Immature natural killer cell (primary cell): Measurements from ENCODE around the gene GNAT3. TPM values are rescaled to one million over a fixed set of nuclear protein-coding genes. Genes with fewer than 3 reads are reported as not detected.

Experiments
- DNase-seq, 3 donors: peaks; one replicate each; pipeline ENCODE4 v3.0.0; 2022; ENCODE audit warnings: mixed read lengths in 1 of 3
- H3K27ac Mint-ChIP-seq, 6 donors: one replicate each; pipeline ENCODE4 v1.8.0; 2020; ENCODE audit warnings: mixed read lengths in 6 of 6, mild to moderate bottlenecking in 5 of 6, inconsistent platforms in 4 of 6, moderate library complexity in 3 of 6
- H3K27me3 Mint-ChIP-seq, 3 donors: one replicate each; pipeline ENCODE4 v1.8.0; 2020 to 2021; ENCODE audit warnings: low read depth in 3 of 3, mild to moderate bottlenecking in 3 of 3, mixed read lengths in 3 of 3, moderate library complexity in 3 of 3, inconsistent platforms in 1 of 3
- H3K36me3 Mint-ChIP-seq, 3 donors: one replicate each; pipeline ENCODE4 v1.8.0; 2020; ENCODE audit warnings: mixed read lengths in 3 of 3, inconsistent platforms in 2 of 3, mild to moderate bottlenecking in 2 of 3
- H3K4me1 Mint-ChIP-seq, 2 donors: one replicate each; pipeline ENCODE4 v1.8.0; 2020; ENCODE audit warnings: inconsistent platforms in 2 of 2, mild to moderate bottlenecking in 2 of 2, mixed read lengths in 2 of 2, moderate library complexity in 1 of 2
- H3K4me3 Mint-ChIP-seq, 5 donors: one replicate each; pipeline ENCODE4 v1.8.0; 2020; ENCODE audit warnings: mild to moderate bottlenecking in 5 of 5, mixed read lengths in 5 of 5, inconsistent platforms in 3 of 5, moderate library complexity in 3 of 5
- H3K9me3 Mint-ChIP-seq, 6 donors: one replicate each; pipeline ENCODE4 v1.8.0; 2020; ENCODE audit warnings: mild to moderate bottlenecking in 6 of 6, mixed read lengths in 6 of 6, inconsistent platforms in 4 of 6, moderate library complexity in 3 of 6
- polyA plus RNA-seq, 3 donors: library from polyadenylated mRNA; unstranded; fragments of 300-500 nt; fragmentation: Illumina TruSeq; gene quantifications; one replicate each; pipeline ENCODE4 v1.2.3, GENCODE V29; 2021

GNAT3 gene
- polyA plus RNA-seq, 3 donors from 2014 or later = not detected

- H3K4me3 Mint-ChIP-seq = no peak overlapping the region
- no peak overlapping the region for H3K27ac Mint-ChIP-seq
- no peaks in the 10 kb centered on the region for H3K36me3 Mint-ChIP-seq
- H3K27me3 Mint-ChIP-seq = no peaks in the 10 kb centered on the region
- H3K9me3 Mint-ChIP-seq = peaks cover 2 to 18% (median 4%) of the 10 kb centered on the region in 6 donors
- H3K4me1 Mint-ChIP-seq = no peaks in the 10 kb centered on the region
- no peak for DNase-seq
These were observed 42.7 kb downstream of the GNAT3 start for GRCh38 chr7:80468931-80469714.

- Mint-ChIP-seq H3K36me3 (no peaks in the 10 kb centered on the region), H3K4me3 (no peak overlapping the region), H3K27ac (no peak overlapping the region), H3K4me1 (no peaks in the 10 kb centered on the region), H3K9me3 (peaks cover 2 to 19% (median 6%) of the 10 kb centered on the region in 6 donors), H3K27me3 (no peaks in the 10 kb centered on the region)
- no peak for DNase-seq
These were observed 44.8 kb downstream of the GNAT3 start for GRCh38 chr7:80467069-80467468.

GRCh38 chr7:80466636-80467035, 45.2 kb downstream of the GNAT3 start:
- Mint-ChIP-seq H3K36me3 (no peaks in the 10 kb centered on the region), H3K9me3 (peaks cover 2 to 19% (median 6%) of the 10 kb centered on the region in 6 donors), H3K4me3 (no peak overlapping the region), H3K27ac (no peak overlapping the region), H3K27me3 (no peaks in the 10 kb centered on the region), H3K4me1 (no peaks in the 10 kb centered on the region)
- DNase-seq = no peak

- H3K9me3 Mint-ChIP-seq = peaks cover 0 to 25% (median 4%) of the 10 kb centered on the region in 6 donors
- no peaks in the 10 kb centered on the region for H3K27me3 Mint-ChIP-seq
- no peaks in the 10 kb centered on the region for H3K4me1 Mint-ChIP-seq
- no peak overlapping the region for H3K27ac Mint-ChIP-seq
- no peaks in the 10 kb centered on the region for H3K36me3 Mint-ChIP-seq
- DNase-seq = no peak
- no peak overlapping the region for H3K4me3 Mint-ChIP-seq
These were observed 47.7 kb downstream of the GNAT3 start for GRCh38 chr7:80464211-80464610.

- H3K36me3 Mint-ChIP-seq = no peaks in the 10 kb centered on the region
These were observed 48.5 kb downstream of the GNAT3 start for GRCh38 chr7:80463272-80463920.

GRCh38 chr7:80460857-80461256, 51.0 kb downstream of the GNAT3 start:
- no peaks in the 10 kb centered on the region for H3K36me3 Mint-ChIP-seq
- no peaks in the 10 kb centered on the region for H3K4me1 Mint-ChIP-seq
- no peak for DNase-seq
- H3K9me3 Mint-ChIP-seq = peaks cover 0 to 24% (median 4%) of the 10 kb centered on the region in 6 donors
- no peak overlapping the region for H3K27ac Mint-ChIP-seq
- H3K27me3 Mint-ChIP-seq = no peaks in the 10 kb centered on the region
- no peak overlapping the region for H3K4me3 Mint-ChIP-seq

More at GRCh38 chr7:80463272-80463920, 48.5 kb downstream of the GNAT3 start:
- no peak for DNase-seq
- peaks cover 0 to 27% (median 4%) of the 10 kb centered on the region in 6 donors for H3K9me3 Mint-ChIP-seq
- H3K27me3 Mint-ChIP-seq = no peaks in the 10 kb centered on the region
- no peaks in the 10 kb centered on the region for H3K4me1 Mint-ChIP-seq
- H3K27ac Mint-ChIP-seq = no peak overlapping the region
- no peak overlapping the region for H3K4me3 Mint-ChIP-seq

- Mint-ChIP-seq H3K27ac (no peak overlapping the region), H3K9me3 (peaks cover 0 to 24% (median 4%) of the 10 kb centered on the region in 6 donors), H3K4me3 (no peak overlapping the region), H3K4me1 (no peaks in the 10 kb centered on the region), H3K27me3 (no peaks in the 10 kb centered on the region), H3K36me3 (no peaks in the 10 kb centered on the region)
- no peak for DNase-seq
These were observed 51.9 kb downstream of the GNAT3 start for GRCh38 chr7:80459776-80460510.

GRCh38 chr7:80458822-80459725, 52.8 kb downstream of the GNAT3 start:
- Mint-ChIP-seq H3K27ac (no peak overlapping the region), H3K9me3 (peaks cover 0 to 24% (median 4%) of the 10 kb centered on the region in 6 donors), H3K36me3 (no peaks in the 10 kb centered on the region), H3K27me3 (no peaks in the 10 kb centered on the region), H3K4me3 (no peak overlapping the region), H3K4me1 (no peaks in the 10 kb centered on the region)
- DNase-seq = no peak

- DNase-seq = no peak
- Mint-ChIP-seq H3K27ac (no peak overlapping the region), H3K36me3 (no peaks in the 10 kb centered on the region), H3K4me1 (no peaks in the 10 kb centered on the region), H3K27me3 (no peaks in the 10 kb centered on the region), H3K4me3 (no peak overlapping the region), H3K9me3 (peaks cover 0 to 16% (median 0%) of the 10 kb centered on the region in 6 donors)
These were observed 58.0 kb downstream of the GNAT3 start for GRCh38 chr7:80453699-80454340.

GRCh38 chr7:80450621-80451308, 61.1 kb downstream of the GNAT3 start:
- Mint-ChIP-seq H3K4me1 (no peaks in the 10 kb centered on the region), H3K9me3 (peaks cover 0 to 17% (median 0%) of the 10 kb centered on the region in 6 donors), H3K4me3 (no peak overlapping the region), H3K36me3 (no peaks in the 10 kb centered on the region), H3K27me3 (no peaks in the 10 kb centered on the region), H3K27ac (no peak overlapping the region)
- no peak for DNase-seq

GRCh38 chr7:80449836-80450235, 62.0 kb downstream of the GNAT3 start:
- no peak for DNase-seq
- no peaks in the 10 kb centered on the region for H3K4me1 Mint-ChIP-seq
- no peak overlapping the region for H3K4me3 Mint-ChIP-seq
- no peak overlapping the region for H3K27ac Mint-ChIP-seq
- H3K9me3 Mint-ChIP-seq = peaks cover 0 to 17% (median 0%) of the 10 kb centered on the region in 6 donors
- H3K36me3 Mint-ChIP-seq = no peaks in the 10 kb centered on the region
- H3K27me3 Mint-ChIP-seq = peaks cover 0 to under 1% (median 0%) of the 10 kb centered on the region in 3 donors

GRCh38 chr7:80445351-80445750, 66.5 kb downstream of the GNAT3 start:
- H3K4me1 Mint-ChIP-seq = no peaks in the 10 kb centered on the region
- H3K4me3 Mint-ChIP-seq = no peak overlapping the region

More at GRCh38 chr7:80445351-80445750, 66.5 kb downstream of the GNAT3 start:
- peaks cover 0 to 12% (median 6%) of the 10 kb centered on the region in 6 donors for H3K9me3 Mint-ChIP-seq
- peaks cover 0 to 2% (median under 1%) of the 10 kb centered on the region in 3 donors for H3K27me3 Mint-ChIP-seq
- no peak overlapping the region for H3K27ac Mint-ChIP-seq
- no peaks in the 10 kb centered on the region for H3K36me3 Mint-ChIP-seq
- DNase-seq = no peak
